ENCODE data around the gene TK2.
"Not testable (repeated sequence)": the region's sequence is repeated elsewhere in the genome, so short reads cannot be mapped to it uniquely, and the experiment has no call there.

Gene TK2

DNA sequence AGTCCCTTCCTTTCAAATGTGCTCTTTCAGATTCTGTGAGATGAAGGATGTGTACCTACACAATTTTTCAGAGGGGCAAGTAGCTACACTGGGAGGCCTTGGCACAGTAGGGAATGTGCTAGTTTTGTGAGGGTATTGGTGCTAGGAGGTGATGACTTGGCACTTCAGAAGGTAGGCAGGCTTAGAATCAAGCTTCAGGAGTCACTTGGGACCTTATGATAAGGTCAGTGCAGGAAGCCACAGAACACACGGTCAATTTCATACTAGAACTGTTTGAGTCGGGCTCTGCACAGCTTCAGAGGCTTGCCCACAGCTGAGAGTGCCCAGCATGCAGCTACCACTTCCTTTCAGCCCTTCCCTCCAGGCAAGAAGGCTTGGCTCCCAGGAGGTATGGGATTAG is 22.4 kb upstream of the TK2 start:
- DNase-seq (ENCODE audit: low spot score) = no peak

DNA sequence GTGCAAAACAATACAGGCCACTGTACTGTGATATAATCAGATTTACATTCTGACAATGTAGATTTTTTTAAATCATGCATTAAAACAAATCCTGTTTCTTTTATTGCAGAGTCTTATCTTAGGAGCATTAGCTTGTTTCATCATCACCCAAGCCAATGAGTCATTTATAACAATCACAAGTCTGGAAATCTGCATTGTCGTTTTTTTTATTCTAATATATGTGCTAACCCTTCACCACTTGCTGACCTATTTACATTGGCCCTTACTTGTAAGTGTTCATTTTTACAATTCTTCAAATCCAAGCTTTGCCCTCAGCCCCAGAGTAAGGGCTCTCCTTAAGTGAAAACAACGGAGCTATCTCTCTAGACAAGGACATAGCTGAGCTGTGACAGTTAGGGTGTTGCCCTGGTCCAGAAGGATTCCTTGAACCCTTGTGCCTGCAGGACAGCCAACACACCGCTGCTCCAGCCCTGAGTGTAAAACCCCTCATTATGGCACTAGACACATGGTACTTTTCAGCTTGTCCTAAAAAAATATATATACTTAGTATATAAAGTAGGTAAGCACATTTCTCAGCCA is 20.0 kb upstream of the TK2 start:
- DNase-seq (ENCODE audit: low spot score) = no peak

DNA sequence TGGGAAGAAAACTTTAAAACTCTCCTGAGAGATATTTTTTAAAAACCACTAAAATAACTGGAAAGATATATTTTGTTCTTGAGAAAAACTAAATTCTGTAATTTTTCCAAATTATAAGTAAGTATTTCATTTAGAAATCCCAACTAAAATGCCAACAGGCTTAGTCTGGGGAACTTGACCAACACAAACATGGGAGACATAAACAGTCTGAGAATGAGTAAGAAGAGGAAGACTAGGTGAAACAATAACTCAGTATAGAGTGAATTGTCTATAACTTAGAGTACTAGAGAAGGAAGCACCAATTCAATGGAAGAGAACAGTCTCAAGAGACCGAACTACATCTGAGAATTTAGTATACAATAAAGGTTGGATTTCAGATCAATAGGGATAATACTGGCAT is 19.2 kb upstream of the TK2 start:
- no peak for DNase-seq (ENCODE audit: low spot score)

DNA sequence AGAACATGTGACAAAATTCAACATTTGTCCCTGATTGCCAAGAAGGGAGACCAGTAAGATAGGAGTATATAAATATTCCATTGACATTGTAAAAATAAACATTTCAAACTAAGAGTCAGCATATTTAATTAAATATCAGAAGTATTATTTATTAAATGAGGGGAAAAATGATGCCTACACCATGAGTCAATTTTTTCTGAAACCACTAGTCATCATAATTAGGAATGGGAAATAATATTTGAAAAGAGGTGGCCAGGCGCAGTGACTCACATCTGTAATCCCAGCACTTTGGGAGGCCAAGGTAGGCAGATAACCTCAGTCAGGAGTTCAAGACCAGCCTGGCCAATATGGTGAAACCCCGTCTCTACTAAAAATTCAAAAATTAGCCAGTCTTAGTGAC is 18.4 kb upstream of the TK2 start:
- DNase-seq (ENCODE audit: low spot score) = no peak

DNA sequence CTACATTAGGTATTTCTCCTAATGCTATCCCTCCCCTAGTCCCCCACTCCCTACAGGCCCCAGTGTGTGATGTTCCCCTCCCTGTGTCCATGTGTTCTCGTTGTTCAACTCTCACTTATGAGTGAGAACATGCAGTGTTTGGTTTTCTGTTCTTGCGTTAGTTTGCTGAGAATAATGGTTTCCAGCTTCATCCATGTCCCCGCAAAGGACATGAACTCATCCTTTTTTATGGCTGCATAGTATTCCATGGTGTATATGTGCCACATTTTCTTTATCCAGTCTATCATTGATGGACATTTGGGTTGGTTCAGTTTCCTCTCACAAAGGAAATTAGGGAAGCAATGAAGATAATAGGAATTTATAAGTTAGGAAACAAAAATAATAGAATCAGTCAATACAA is 17.3 kb upstream of the TK2 start:
- not testable (repeated sequence) for DNase-seq (ENCODE audit: low spot score)

DNA sequence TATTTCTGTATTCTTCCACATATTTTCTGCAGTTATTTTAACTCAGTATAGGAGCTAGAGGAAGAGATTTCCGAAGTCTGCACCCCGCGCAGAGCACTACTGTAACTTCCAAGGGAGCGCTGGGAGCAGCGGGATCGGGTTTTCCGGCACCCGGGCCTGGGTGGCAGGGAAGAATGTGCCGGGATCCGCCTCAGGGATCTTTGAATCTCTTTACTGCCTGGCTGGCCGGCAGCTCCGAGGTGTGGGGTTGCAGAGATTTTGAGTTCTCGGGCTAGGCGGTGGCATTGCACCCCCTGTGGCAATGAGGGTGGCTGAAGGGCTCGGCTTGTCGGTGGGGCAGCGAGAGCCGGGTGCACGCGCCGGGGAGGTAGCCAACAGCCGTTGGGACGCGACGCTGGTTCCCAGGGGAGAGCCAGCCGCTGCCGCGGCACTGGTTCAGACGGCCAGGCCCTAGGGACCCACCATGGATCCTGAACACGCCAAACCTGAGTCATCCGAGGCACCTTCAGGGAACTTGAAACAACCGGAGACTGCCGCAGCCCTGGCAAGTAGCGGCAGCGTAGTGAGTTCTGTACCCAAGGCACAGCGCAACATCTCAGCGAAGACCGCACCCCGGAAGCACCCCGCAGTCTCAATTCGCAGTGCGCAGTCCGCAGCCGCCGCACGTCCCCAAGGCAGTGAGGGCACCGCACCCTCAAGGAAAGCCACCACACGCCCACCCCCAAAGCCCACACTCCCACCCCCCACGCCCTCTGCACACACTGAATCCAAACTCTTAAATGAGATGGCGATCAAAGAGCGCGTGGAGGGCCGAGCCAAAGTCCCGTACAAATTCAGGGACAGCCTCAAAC is 16.4 kb upstream of the TK2 start, which contains the start of gene CMTM1:
Gene CMTM1, plus strand, starts transcription at position 389 of the 851 bp plus-strand sequence. Its CDS starts 75 bp downstream, at position 464.
- no peak for DNase-seq (ENCODE audit: low spot score)

DNA sequence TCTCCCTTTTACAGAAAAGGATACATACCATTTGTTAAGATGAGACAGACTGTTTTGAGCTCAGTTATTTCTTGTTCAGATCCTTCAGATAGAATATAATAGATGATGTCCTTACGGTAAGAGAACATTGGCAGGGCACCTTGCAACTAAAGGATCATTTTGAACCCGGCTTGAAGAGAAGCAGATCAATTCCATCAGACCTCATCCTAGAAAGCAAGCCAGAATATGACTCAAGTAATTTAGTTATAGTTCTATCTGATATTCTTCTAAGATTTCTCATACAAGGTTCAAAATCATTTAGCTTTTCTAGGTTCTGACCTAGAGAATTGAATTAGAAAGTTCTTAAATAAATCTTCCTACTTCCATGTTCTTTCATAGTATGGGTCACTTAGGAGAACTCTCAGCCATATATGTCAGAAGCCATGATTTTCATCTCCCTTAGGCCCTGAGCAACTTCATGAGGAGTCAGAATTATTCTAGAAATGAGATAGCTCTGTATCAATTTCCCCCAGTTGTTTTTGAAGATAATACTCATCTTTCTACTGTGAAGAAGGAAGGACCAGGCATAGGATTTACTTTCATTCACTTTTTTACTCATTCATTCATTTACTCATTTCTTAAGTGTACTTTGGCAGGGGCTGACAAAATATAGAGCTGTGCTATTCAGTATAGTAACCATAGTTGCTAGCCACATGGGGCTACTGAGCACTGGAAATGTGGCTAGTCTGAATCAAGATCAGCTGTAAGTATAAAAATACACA is 13.8 kb upstream of the TK2 start:
- DNase-seq (ENCODE audit: low spot score) = no peak

DNA sequence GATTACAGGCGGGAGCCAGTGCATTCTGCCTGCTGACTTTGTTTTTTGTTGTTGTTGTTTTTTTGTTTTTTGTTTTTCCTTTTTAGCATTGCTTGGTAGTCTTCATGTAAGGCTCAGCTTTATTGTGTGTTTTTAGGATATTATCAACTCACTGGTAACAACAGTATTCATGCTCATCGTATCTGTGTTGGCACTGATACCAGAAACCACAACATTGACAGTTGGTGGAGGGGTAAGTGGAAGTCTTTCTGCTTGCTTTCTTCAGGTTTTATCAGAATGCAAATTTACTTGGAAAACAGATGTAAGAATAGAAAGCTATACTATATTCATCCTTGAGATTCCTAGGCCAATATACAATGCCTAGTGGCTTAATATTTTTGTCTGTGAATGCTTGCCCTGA is 13.1 kb upstream of the TK2 start:
- no peak for DNase-seq (ENCODE audit: low spot score)

DNA sequence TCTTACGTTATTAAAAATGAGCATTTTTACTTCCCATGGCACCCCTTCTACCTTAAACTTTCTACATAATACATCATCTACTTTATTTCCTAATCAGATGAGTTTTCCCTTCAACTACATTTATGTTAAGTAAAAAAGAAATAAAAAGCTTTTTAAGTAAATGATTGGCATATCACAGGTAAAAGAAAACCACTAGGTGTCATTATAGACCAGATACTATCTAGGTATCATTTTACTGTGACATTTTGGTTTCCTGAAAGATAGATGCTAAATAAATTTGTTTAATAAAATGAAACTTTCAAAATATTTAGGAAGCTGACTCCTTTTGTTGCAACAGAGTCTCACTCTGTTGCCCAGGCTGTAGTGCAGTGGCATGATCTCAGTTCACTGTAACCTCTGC is 12.5 kb upstream of the TK2 start:
- peak; percentile 20 for DNase-seq (ENCODE audit: low spot score)

DNA sequence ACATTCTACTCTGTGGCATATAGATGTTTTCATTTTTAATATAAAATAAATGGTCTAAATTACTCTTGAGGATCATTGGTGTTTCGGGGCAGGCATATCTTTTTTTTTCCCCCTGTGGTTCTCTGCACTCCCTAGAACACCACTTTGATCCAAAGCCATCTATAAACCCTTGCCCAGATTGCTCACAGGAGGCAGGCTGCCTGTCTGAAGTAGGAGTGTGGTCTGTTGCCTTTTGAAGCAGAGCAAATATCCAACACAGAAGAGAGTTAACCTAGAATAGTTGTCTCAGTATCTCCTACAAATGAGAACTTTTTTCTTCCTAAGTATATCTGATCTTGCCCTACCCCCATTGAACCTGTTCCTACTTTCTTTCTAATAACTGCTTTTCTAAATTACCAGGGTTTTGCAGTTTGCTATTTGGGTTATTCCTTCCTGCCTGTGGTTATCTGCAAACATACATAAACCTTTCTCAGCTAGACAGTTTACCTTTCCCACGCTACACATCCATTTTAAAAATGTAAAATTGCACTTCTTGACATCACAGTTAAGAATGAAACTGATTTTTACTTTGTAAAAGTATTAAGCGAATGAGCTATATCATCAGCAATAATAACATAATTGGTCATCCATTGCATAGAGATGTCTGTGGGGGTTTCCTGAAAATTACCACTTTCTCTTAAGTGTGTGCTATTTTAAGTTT is 11.6 kb upstream of the TK2 start:
- DNase-seq (ENCODE audit: low spot score) = no peak

DNA sequence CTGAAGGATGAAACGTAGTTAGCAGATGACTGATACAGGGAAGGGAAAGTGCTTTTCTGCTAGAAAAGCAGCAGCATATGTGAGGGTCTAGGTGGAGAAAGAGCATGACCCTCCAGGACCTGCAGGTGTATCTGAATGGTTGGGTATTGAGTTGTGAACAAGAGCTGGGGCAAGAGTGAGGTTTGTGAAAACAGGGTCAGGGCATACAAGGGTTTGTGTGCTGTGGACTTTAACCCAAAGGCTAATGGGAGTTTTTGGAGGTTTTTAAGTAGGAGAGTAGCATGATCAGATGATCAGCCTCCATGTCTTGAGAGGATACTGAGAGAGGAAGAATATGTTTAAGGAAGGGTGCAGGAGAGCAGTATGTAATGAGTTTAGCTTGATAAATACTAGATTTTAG is 10.2 kb upstream of the TK2 start:
- no peak for DNase-seq (ENCODE audit: low spot score)

DNA sequence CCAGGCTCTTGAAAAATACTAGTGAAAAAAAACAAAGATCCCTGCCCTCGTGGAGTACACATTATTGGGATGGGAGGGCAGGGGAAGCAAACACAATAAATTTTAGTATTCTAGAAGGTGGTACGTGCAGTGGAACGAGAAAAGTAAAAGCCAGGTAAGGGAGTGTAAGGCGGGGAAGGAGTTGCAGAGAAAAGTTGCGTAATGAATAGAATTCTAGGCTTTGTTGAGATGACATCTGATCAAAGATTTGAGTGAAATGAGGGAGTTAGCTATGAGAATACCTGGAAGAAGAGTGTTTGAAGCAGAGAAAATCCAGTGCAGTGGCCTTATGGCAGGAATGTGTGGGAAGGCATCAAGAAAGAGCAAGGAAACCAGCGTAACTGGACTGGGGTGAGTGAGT is 4.6 kb upstream of the TK2 start:
- DNase-seq (ENCODE audit: low spot score) = no peak

DNA sequence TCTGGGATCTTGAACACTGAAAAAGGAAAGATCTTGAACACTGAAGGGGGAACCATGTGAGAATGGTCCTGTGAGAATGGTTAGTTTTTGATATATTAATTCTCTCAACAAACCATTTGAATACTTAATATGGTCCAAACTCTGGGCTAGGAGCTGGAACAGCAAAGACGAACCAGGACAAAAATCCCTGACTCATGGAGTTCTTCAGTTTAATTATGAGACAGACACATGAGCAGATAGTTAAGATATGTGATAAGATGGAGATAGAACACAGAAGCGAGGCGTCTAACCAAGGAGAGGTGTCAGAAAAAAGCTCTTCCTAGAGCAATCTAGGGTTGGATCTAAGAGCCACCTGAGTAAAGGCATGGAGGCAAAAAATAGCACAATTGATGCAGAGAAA is 4.1 kb upstream of the TK2 start:
- DNase-seq (ENCODE audit: low spot score) = no peak

DNA sequence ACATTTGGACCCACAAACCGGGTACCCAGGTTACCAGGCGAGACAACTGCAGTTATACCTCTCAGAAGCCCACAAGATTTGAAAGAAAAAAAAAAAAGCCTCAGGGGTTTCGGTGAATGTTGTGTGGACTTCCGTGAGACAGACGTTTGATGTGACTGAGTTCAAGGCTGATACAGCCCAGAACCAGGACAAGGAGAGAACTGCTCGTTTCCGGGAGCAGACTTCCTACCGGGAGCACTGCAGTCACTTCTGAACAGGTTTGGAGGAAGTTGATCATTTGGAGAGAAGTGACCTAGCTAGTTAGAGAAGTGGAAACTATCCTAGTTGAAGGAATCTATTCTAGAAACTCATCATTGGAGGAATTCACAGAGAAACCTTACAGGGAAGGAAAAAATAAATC is 3.3 kb upstream of the TK2 start:
- DNase-seq (ENCODE audit: low spot score) = peak; percentile 25

DNA sequence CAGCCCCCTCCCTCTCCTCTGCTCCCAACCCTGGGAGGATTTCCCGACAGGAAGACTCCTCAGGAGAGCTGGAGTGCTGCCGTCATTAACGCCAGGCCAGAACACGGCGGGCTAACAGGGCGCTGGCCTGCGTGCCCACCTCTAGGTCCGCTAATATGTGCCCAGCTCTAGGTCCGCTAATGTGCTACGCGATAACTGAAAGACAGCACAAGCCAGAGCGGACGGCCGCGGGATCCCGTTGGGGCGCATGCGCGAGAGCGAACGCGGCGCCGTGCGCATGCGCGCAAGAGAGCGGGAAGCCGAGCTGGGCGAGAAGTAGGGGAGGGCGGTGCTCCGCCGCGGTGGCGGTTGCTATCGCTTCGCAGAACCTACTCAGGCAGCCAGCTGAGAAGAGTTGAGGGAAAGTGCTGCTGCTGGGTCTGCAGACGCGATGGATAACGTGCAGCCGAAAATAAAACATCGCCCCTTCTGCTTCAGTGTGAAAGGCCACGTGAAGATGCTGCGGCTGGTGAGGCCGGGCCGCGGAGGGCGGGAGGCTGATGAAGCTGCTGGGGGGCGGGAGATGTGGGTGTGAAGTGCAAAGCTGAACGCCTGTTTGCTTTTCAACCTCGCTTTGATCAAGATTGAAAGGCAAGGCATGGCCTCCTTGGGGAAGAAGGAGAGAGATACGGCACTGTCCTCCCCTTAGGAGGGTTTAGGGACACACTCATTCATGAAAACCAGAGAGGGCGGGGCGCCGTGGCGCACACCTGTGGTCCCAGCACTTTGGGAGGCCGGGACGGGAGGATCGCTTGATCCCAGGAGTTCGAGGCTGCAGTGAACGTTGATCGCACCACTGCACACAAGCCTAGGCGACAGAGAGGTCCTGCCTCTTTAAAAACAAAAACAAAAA is 2.6 kb upstream of the TK2 start, which contains the start of gene CKLF:
Gene CKLF, plus strand, starts transcription at position 291 of the 892 bp plus-strand sequence. Its CDS starts 140 bp downstream, at position 431.
- DNase-seq (ENCODE audit: low spot score) = peak; percentile 93

DNA sequence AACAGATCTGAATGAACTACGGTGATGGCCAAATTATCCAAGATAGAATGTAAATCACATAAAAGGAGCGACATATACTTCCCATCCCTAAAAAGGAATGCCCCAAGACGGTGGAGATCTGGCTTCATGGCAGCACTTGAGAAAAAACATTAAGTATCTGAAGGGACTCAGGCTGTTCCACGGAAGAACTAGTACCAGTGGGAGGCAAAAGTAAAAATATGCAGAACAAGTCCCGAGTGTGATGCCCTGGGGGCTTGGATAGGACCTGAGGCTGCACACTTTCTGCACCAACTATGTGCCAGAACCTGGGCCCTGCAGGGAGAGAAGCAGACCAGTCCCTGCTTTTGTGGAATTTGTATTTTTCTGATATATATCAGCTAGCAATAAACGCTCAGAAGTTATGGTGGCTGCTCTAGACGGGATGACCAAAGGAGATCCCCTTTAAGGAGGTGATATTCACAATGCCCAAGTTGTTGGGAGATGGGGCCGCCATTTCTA is 1.9 kb upstream of the TK2 start:
- no peak for DNase-seq (ENCODE audit: low spot score)

DNA sequence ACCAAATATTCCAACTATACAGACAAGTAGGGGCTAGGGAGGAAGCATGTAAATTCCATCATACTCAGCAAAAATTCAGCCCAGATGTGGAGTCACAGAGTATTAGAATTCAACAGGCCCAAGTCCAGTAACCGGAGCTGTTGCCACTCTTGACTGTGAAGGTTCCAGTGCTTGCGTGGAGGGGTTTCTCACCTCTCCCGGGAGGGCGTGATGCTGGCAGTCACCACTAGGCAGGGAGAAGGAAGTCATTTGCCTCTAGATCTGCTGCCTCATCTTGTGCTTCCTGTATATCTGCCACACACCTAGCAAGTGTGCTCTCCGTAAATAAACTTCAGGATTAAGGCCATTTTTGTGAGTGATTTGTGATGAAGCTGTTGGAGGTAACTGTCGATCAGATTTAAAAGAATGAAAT is 1.4 kb upstream of the TK2 start:
- peak; percentile 69 for DNase-seq (ENCODE audit: low spot score)

DNA sequence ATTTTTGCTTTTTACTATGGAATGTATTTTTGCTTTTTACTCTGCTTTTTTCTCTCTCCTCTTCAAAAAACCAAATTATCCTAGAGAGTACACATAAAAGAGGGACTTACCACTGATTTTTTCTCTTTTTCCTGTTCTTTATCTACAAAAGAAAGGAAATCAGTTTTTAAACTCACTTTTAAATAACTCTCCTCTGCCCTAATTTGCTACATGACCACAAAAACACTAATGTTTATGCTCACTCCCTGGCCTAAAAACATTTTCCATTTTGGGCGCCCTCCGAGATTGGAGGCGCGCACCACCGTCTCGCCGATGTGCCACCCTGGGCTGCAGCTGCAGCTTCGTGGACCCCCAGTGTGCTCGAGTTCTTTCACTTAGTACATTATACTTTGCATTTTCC is 1.1 kb downstream of the TK2 start:
- DNase-seq (ENCODE audit: low spot score) = no peak

DNA sequence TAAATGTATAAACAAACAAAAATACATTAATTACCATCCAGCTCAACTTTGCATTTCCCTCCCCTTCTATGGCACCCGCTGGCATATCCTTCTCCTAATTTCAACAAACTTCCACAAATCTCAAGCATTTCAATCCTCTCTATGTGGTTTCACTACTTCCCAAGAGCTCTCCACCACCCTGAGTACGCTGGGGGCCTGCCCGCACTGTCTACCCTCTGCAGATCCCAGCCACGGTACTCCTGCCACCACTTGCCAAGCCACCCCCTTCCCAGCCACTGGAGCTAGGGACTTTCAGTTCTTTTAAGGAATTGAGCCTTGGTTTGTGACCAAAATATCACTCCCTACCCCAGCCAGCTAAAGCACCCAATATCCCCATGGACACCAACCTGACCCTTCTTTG is 1.9 kb downstream of the TK2 start:
- no peak for DNase-seq (ENCODE audit: low spot score)

DNA sequence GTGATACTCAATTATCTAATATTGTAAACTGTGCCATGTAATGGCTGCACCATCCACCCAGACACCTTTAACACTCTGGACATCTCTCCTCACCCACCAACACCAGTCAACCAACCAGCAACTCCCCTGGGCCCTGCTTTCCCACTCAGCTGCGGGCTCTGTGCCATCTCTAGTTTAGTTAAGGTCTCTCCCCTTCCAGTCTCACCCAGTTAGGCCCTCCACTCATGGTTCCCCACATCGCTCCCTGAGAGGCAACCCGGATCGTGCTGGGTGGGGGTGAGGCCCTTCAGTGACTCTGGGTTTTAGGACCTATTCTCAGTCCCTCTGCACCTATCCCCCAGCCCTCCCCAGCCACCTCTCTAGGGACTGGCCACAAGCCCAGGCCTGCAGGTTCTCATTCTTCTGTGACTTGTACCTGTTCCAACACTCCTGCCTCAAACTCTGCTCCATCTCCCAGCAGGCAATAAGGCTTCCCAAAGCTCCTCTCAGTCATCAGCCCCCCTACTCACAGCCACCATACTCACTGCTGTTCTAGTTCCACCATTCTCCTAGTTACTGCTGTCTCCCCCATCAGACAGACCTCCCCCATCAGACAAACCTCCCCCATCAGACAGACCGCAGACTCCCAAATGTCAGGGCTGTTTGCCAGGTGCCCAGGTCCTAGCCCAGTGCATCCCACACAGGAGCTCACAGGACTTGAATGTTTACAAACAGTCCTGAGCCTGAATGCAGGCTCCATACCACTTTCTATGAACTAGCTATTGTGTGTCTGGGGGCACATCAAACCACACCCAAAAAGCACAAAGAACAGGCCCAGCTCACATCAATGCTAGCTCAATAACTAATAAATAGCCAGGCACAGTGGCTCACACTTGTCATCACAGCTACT is 2.6 kb downstream of the TK2 start:
- DNase-seq (ENCODE audit: low spot score) = no peak

All from CD4-positive, alpha-beta T cell treated with Interleukin-15 for 4 hours (primary cell).